ENCODE results near the gene CACNA1H. TPM values are rescaled to one million over a fixed set of nuclear protein-coding genes. Genes with fewer than 3 reads are reported as not detected.

CACNA1H gene
- total and polyA plus RNA-seq, 7 experiments from 2014 or later, result 0.31 to 8.8 (median 2.2) TPM

DNA sequence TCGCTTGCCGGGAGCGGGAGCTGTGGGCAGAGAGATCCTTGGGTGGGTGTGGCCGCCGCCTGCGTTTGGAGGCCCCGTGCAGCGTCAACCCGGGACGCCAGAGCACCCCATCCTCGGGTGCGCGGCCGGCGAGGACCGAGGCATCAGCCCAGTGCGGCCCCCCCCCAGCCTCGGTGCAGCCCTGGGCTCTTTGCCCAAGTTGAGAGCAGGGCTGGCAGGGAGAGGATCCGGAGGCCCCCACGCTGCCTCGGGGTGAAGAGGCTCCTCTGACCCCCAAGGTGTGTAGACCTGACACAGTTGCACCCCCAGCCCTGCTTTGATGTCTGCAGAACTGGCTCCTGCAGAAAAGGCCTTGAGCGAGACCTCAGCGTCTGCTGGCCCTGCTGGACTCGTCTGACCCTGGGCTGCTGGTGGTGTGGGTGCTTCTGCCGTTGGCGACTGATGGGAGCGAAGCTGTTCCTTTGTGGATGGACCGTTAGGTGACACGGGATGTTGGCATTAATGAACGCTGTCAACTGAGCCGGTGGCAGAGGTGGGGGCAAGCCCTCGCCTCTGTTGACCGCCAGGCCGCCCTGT, 8.0 kb downstream of the CACNA1H start:
- Mint-ChIP-seq H3K27ac (no peak overlapping the region), H3K4me1 (no peaks in the 10 kb centered on the region), H3K36me3 (no peaks in the 10 kb centered on the region), H3K4me3 (no peak overlapping the region), H3K27me3 (peaks cover 0 to under 1% (median 0%) of the 10 kb centered on the region in 5 donors), H3K9me3 (no peaks in the 10 kb centered on the region)
- POLR2A ChIA-PET, result no interaction called here
- DNase-seq (no peak), ATAC-seq (no peak)
- intact Hi-C loops (cut with micrococcal nuclease), result no loop called here
- H3K36me3 ChIP-seq (ENCODE audit: control insufficient read depth in 2 of 3, insufficient read depth in 3 of 3, low read length in 3 of 3), result no peaks in the 10 kb centered on the region
- CTCF ChIA-PET, result no interaction called here
- H3K27ac ChIP-seq (ENCODE audit: low read depth, low read length), result no peak overlapping the region
- H3K4me3 ChIP-seq (ENCODE audit: low read length), result no peak overlapping the region
- H3K4me1 ChIP-seq (ENCODE audit: control insufficient read depth in 2 of 2, insufficient read depth in 2 of 2, low read length in 2 of 2), result no peaks in the 10 kb centered on the region
- H3K9me3 ChIP-seq (ENCODE audit: control insufficient read depth in 2 of 3, low read length in 3 of 3), result no peaks in the 10 kb centered on the region
- H3K27me3 ChIP-seq (ENCODE audit: control insufficient read depth in 2 of 2, insufficient read depth in 2 of 2, low read length in 2 of 2), result no peaks in the 10 kb centered on the region

DNA sequence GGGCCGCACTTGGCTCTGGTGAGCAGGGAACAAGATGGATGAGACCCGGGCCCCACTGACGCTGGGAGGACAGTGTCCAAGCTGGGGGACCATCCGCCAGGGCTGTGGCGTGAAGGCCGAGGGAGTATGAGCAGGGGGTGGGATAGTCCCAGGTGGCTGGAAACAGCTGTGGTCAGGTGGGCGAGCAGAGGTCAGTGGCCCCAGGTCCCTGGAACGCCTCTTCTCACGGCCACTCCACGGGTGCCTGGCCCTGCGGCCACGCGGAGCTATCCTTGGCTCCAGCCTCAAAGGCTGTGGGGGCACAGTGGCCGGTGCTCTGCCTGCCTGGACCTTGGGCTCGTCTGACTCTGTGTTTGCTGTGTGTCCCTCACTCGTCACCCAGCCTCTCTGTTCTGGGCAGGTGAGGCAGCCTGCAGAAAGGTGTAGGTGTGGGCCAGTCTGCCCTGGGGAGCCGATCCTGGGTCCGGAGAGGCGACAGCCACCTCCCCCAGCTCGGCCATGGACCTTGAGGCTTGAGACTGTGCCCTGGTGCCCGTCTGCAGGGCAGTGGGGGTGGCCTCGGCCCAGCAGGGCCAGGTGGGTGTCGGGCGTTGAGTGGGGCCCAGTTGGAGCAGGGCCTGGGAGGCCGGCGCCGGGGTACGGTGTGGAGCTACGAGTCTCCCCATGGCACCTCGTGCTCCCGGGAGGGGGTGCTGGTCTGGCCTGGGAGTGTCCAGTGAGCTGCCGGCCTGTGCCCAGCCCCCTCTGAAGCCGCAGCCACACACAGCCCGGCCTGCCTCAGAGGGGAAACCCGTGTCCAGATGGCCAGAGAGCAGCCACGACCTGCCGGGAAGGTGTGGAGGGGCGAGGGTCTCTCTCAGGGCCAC, 10.0 kb downstream of the CACNA1H start:
- no peaks in the 10 kb centered on the region for H3K36me3 Mint-ChIP-seq
- no peaks in the 10 kb centered on the region for H3K36me3 ChIP-seq (ENCODE audit: control insufficient read depth in 2 of 3, insufficient read depth in 3 of 3, low read length in 3 of 3)
- H3K27me3 ChIP-seq (ENCODE audit: control insufficient read depth in 2 of 2, insufficient read depth in 2 of 2, low read length in 2 of 2), result no peaks in the 10 kb centered on the region
- no peak overlapping the region for H3K27ac Mint-ChIP-seq
- H3K4me3 Mint-ChIP-seq, result no peak overlapping the region
- no peaks in the 10 kb centered on the region for H3K27me3 Mint-ChIP-seq
- DNase-seq (no peak), ATAC-seq (no peak)
- H3K4me1 Mint-ChIP-seq, result no peaks in the 10 kb centered on the region
- H3K4me1 ChIP-seq (ENCODE audit: control insufficient read depth in 2 of 2, insufficient read depth in 2 of 2, low read length in 2 of 2), result no peaks in the 10 kb centered on the region
- ChIA-PET POLR2A (no interaction called here), CTCF (no interaction called here)
- no peaks in the 10 kb centered on the region for H3K9me3 Mint-ChIP-seq
- no peaks in the 10 kb centered on the region for H3K9me3 ChIP-seq (ENCODE audit: control insufficient read depth in 2 of 3, low read length in 3 of 3)
- no peak overlapping the region for H3K27ac ChIP-seq (ENCODE audit: low read depth, low read length)
- intact Hi-C loops (cut with micrococcal nuclease), result no loop called here
- H3K4me3 ChIP-seq (ENCODE audit: low read length), result no peak overlapping the region

DNA sequence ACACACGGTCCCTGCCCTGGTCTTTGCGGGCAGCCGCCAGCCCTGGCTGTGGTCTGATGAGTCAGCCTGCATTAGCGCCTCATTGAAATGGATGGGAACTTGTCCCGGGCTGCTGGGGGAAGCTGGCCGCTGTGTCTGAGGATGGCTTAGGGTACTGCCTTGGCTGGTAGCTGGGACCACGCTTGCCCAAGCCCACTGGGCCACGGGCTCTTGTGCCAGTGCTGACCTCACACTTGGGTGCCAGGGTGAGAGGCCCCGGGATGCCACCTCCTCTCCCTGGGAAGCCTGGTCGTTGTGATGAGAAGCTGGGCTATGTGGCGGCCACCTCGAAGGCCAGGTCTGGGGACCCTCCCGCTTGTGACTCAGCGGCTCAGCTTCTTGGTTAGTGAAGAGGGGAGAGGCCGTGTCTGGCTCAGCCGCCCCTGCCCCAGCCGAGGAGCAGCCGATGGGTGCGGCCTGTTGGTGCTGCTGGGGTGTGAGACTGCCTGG, 10.7 kb downstream of the CACNA1H start:
- DNase-seq, result no peak
- no peaks in the 10 kb centered on the region for H3K9me3 ChIP-seq (ENCODE audit: control insufficient read depth in 2 of 3, low read length in 3 of 3)

DNA sequence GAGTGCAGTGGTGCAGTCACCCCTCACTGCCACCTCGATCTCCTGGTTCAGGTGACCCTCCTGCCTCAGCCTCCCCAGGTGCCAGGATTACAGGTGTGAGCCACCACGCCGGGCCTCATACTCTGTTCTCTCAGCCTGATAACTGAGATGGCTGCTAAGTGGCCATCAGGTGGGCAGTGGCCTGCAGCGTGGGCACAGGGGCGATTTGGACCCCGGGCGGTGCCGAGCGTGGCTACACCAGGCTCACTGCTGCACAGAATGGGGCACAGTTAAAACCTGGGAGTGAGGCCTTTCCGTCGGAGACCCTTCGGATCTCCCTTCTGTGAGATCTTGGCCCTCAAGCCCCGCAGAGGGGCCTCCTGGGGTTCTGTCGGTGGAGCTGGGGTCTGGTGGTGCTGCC, 11.5 kb downstream of the CACNA1H start:
- H3K4me3 ChIP-seq (ENCODE audit: low read length), result no peak overlapping the region
- intact Hi-C loops (cut with micrococcal nuclease), result no loop called here
- H3K36me3 ChIP-seq (ENCODE audit: control insufficient read depth in 2 of 3, insufficient read depth in 3 of 3, low read length in 3 of 3), result no peaks in the 10 kb centered on the region
- DNase-seq (no peak), ATAC-seq (no peak)
- no peak overlapping the region for H3K27ac ChIP-seq (ENCODE audit: low read depth, low read length)
- Mint-ChIP-seq H3K4me1 (no peaks in the 10 kb centered on the region), H3K27ac (no peak overlapping the region), H3K9me3 (no peaks in the 10 kb centered on the region), H3K36me3 (no peaks in the 10 kb centered on the region), H3K4me3 (no peak overlapping the region), H3K27me3 (no peaks in the 10 kb centered on the region)
- ChIA-PET CTCF (no interaction called here), POLR2A (no interaction called here)
- H3K9me3 ChIP-seq (ENCODE audit: control insufficient read depth in 2 of 3, low read length in 3 of 3), result no peaks in the 10 kb centered on the region
- H3K27me3 ChIP-seq (ENCODE audit: control insufficient read depth in 2 of 2, insufficient read depth in 2 of 2, low read length in 2 of 2), result no peaks in the 10 kb centered on the region
- no peaks in the 10 kb centered on the region for H3K4me1 ChIP-seq (ENCODE audit: control insufficient read depth in 2 of 2, insufficient read depth in 2 of 2, low read length in 2 of 2)

More for the DNA sequence above, 10.7 kb downstream of the CACNA1H start:
- ATAC-seq, result no peak
- ChIA-PET POLR2A (no interaction called here), CTCF (no interaction called here)
- Histone ChIP-seq H3K27me3 (ENCODE audit: control insufficient read depth in 2 of 2, insufficient read depth in 2 of 2, low read length in 2 of 2) (no peaks in the 10 kb centered on the region), H3K27ac (ENCODE audit: low read depth, low read length) (no peak overlapping the region), H3K4me1 (ENCODE audit: control insufficient read depth in 2 of 2, insufficient read depth in 2 of 2, low read length in 2 of 2) (no peaks in the 10 kb centered on the region), H3K36me3 (ENCODE audit: control insufficient read depth in 2 of 3, insufficient read depth in 3 of 3, low read length in 3 of 3) (no peaks in the 10 kb centered on the region), H3K4me3 (ENCODE audit: low read length) (no peak overlapping the region)
- Mint-ChIP-seq H3K4me1 (no peaks in the 10 kb centered on the region), H3K36me3 (no peaks in the 10 kb centered on the region), H3K9me3 (no peaks in the 10 kb centered on the region), H3K4me3 (no peak overlapping the region), H3K27me3 (no peaks in the 10 kb centered on the region), H3K27ac (no peak overlapping the region)
- intact Hi-C loops (cut with micrococcal nuclease), result no loop called here

DNA sequence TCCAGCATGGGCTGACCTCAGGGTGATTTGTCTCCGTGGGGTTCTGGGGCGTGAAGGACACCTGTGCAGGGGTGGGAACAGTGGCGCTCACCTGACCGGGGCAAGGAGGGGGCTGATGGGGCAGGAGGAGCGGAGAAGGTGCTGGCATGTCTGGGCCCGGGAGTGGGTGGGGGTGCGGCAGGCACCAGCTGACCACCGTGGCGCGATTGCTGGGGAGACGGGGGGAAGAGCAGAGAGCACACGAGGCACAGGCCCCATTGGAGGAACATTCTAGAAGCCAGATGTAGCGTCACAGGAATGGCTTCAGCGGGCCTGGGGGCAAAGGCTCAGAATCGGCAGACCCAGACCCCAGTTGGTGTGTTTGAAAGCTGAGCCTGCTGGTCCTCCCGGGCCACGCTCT, 12.1 kb downstream of the CACNA1H start:
- ChIA-PET POLR2A (no interaction called here), CTCF (no interaction called here)

DNA sequence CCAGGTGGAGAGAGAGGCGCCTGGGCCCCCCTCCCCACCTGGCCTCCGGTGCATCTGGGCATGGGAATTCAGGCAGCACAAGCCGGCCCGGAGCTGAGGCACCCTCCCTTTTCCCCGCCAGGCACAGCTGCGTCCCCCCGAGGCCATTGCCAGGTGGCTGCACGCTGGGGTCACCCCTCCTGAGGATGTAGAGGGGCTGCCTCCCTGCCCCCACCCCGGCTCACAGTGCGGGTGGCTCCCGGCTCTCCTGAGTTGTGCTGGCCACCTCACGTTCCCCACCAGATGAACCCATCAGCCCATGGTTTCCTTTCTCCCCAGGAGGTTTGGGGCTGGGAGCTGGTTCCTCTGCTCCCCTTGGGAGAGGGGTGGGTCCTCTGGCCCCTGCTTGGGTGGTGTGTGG, 12.6 kb downstream of the CACNA1H start:
- H3K27me3 ChIP-seq (ENCODE audit: control insufficient read depth in 2 of 2, insufficient read depth in 2 of 2, low read length in 2 of 2), result no peaks in the 10 kb centered on the region
- ChIA-PET POLR2A (no interaction called here), CTCF (no interaction called here)
- Mint-ChIP-seq H3K27ac (no peak overlapping the region), H3K4me1 (no peaks in the 10 kb centered on the region), H3K36me3 (no peaks in the 10 kb centered on the region), H3K4me3 (no peak overlapping the region), H3K9me3 (no peaks in the 10 kb centered on the region), H3K27me3 (no peaks in the 10 kb centered on the region)
- intact Hi-C loops (cut with micrococcal nuclease), result no loop called here
- ATAC-seq, result no peak
- H3K4me3 ChIP-seq (ENCODE audit: low read length), result no peak overlapping the region
- DNase-seq, result no peak
- no peaks in the 10 kb centered on the region for H3K9me3 ChIP-seq (ENCODE audit: control insufficient read depth in 2 of 3, low read length in 3 of 3)
- H3K36me3 ChIP-seq (ENCODE audit: control insufficient read depth in 2 of 3, insufficient read depth in 3 of 3, low read length in 3 of 3), result no peaks in the 10 kb centered on the region
- H3K4me1 ChIP-seq (ENCODE audit: control insufficient read depth in 2 of 2, insufficient read depth in 2 of 2, low read length in 2 of 2), result no peaks in the 10 kb centered on the region
- no peak overlapping the region for H3K27ac ChIP-seq (ENCODE audit: low read depth, low read length)

More for the DNA sequence above, 12.1 kb downstream of the CACNA1H start:
- no peak overlapping the region for H3K27ac Mint-ChIP-seq
- ATAC-seq, result no peak
- Histone ChIP-seq H3K9me3 (ENCODE audit: control insufficient read depth in 2 of 3, low read length in 3 of 3) (no peaks in the 10 kb centered on the region), H3K4me3 (ENCODE audit: low read length) (no peak overlapping the region), H3K27me3 (ENCODE audit: control insufficient read depth in 2 of 2, insufficient read depth in 2 of 2, low read length in 2 of 2) (no peaks in the 10 kb centered on the region), H3K4me1 (ENCODE audit: control insufficient read depth in 2 of 2, insufficient read depth in 2 of 2, low read length in 2 of 2) (no peaks in the 10 kb centered on the region), H3K27ac (ENCODE audit: low read depth, low read length) (no peak overlapping the region), H3K36me3 (ENCODE audit: control insufficient read depth in 2 of 3, insufficient read depth in 3 of 3, low read length in 3 of 3) (no peaks in the 10 kb centered on the region)
- no peaks in the 10 kb centered on the region for H3K36me3 Mint-ChIP-seq
- H3K4me3 Mint-ChIP-seq, result no peak overlapping the region
- no peaks in the 10 kb centered on the region for H3K9me3 Mint-ChIP-seq
- H3K27me3 Mint-ChIP-seq, result no peaks in the 10 kb centered on the region
- H3K4me1 Mint-ChIP-seq, result no peaks in the 10 kb centered on the region
- intact Hi-C loops (cut with micrococcal nuclease), result no loop called here
- DNase-seq, result no peak

Measured in naive thymus-derived CD4-positive, alpha-beta T cell (primary cell).